Measurements from ENCODE around the gene CXCL8.
A peak's percentile ranks its signal among the peaks of the same experiment; 100 is the strongest.

CXCL8 gene

DNA sequence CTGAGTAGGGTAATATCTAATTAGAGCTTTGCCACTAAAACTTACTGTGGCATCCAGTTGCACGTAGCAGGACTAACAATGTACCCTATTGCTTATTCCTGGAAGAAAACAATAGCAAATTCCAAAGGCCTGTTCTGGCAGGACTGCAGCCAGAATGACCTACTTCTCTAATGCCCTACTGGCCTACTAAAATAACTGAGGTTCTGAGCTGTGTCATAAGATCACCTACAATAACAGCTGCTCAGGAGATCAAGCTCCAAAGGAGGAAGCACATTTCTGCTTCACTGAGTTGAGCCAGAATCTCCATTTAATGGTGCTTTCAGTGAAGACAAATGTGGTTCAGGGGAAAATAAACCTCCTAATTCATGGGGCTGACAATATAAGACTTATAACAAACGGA is 42.2 kb upstream of the CXCL8 start:
- DNase-seq: no peak
- H3K4me3 ChIP-seq (ENCODE audit: low read depth, low read length): no peak overlapping the region
- TF ChIP-seq, protein P1, sequence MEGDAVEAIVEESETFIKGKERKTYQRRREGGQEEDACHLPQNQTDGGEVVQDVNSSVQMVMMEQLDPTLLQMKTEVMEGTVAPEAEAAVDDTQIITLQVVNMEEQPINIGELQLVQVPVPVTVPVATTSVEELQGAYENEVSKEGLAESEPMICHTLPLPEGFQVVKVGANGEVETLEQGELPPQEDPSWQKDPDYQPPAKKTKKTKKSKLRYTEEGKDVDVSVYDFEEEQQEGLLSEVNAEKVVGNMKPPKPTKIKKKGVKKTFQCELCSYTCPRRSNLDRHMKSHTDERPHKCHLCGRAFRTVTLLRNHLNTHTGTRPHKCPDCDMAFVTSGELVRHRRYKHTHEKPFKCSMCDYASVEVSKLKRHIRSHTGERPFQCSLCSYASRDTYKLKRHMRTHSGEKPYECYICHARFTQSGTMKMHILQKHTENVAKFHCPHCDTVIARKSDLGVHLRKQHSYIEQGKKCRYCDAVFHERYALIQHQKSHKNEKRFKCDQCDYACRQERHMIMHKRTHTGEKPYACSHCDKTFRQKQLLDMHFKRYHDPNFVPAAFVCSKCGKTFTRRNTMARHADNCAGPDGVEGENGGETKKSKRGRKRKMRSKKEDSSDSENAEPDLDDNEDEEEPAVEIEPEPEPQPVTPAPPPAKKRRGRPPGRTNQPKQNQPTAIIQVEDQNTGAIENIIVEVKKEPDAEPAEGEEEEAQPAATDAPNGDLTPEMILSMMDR (IDR thresholded peaks at IDR 0.05; ENCODE audit: low read depth, low read length, missing control alignments): no peak
- no peaks in the 10 kb centered on the region for H3K36me3 ChIP-seq (replicated peaks)
- no peak overlapping the region for H3K27ac ChIP-seq
- no peaks in the 10 kb centered on the region for H3K27me3 ChIP-seq (replicated peaks)
- in situ Hi-C loops (cut with HindIII; ENCODE audit: low pct_ligation_motif_present, low sequenced_read_pairs): no loop called here

DNA sequence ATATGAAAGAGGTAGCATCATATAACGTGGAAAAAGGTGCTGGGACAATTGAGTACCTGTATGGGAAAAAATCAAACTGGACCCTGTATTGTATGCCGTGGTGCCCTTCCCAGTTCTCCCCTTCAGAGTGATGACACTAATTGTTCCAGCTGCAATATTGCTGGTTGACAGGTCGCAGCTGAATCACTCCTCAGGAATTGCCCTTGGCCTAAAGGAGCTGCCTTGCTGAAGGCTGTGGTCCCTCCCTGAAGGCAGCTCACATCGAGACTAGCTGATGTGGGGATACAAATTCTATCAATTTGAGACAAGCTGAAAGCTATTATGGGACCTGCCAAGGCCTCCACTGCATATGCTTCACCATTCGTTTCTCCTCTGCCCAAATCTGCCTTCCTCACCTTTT is 39.3 kb upstream of the CXCL8 start:
- no peak for DNase-seq
- Histone ChIP-seq H3K4me3 (ENCODE audit: low read depth, low read length) (no peak overlapping the region), H3K27me3 (replicated peaks) (no peaks in the 10 kb centered on the region), H3K27ac (no peak overlapping the region), H3K36me3 (replicated peaks) (no peaks in the 10 kb centered on the region)
- TF ChIP-seq, protein P1 (IDR thresholded peaks at IDR 0.05; ENCODE audit: low read depth, low read length, missing control alignments): no peak
- in situ Hi-C loops (cut with HindIII; ENCODE audit: low pct_ligation_motif_present, low sequenced_read_pairs): no loop called here

DNA sequence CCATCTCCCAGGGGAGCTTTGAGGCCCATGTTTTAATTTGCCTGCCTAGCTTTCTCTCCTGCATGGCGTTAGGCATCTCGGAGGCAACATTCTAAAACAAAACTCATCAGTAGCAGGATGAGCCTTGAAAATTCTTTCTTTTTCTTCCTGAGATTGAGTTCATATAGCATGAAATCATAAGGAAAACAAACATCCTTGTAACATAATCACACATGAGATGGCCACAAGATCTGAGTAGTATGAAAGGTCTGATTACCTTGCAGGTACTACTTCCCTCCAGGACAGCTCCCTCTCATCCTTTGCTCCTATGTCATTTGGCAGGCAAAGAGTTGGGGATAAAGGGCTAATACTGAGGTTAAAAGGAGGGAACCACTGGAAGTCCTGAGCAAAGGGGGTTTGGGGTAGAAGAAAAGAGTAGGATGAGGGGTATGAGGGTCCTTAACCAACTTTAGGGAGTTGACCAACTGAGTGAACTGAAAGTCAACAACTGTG is 37.5 kb upstream of the CXCL8 start:
- TF ChIP-seq, protein P1 (IDR thresholded peaks at IDR 0.05; ENCODE audit: low read depth, low read length, missing control alignments): no peak
- H3K36me3 ChIP-seq (replicated peaks): no peaks in the 10 kb centered on the region
- H3K27ac ChIP-seq: peak overlapping the region; percentile 99
- no peak for DNase-seq
- H3K4me3 ChIP-seq (ENCODE audit: low read depth, low read length): no peak overlapping the region
- no peaks in the 10 kb centered on the region for H3K27me3 ChIP-seq (replicated peaks)
- in situ Hi-C loops (cut with HindIII; ENCODE audit: low pct_ligation_motif_present, low sequenced_read_pairs): no loop called here

DNA sequence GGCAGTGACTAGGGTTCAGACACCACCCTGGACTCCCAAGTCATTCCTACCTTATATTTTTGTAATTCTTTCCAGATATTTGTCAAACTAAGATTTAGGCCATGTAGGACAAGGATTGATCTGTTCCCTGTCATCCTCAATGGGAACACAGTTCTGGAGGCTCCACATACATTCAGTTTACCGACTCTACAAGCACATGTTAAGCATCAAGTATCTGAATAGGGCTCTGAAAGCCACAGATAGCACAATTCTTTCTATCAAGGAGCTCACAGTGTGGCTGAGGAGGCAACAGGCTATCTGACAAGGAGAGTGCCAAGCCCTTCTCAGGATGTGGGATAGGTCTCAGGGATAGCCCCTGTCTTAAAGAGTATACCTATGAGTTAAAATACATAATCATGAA is 37.0 kb upstream of the CXCL8 start:
- TF ChIP-seq, protein P1 (IDR thresholded peaks at IDR 0.05; ENCODE audit: low read depth, low read length, missing control alignments): no peak
- in situ Hi-C loops (cut with HindIII; ENCODE audit: low pct_ligation_motif_present, low sequenced_read_pairs): no loop called here
- no peaks in the 10 kb centered on the region for H3K27me3 ChIP-seq (replicated peaks)
- no peak for DNase-seq
- no peak overlapping the region for H3K4me3 ChIP-seq (ENCODE audit: low read depth, low read length)
- H3K36me3 ChIP-seq (replicated peaks): no peaks in the 10 kb centered on the region
- H3K27ac ChIP-seq: peak overlapping the region; percentile 99

DNA sequence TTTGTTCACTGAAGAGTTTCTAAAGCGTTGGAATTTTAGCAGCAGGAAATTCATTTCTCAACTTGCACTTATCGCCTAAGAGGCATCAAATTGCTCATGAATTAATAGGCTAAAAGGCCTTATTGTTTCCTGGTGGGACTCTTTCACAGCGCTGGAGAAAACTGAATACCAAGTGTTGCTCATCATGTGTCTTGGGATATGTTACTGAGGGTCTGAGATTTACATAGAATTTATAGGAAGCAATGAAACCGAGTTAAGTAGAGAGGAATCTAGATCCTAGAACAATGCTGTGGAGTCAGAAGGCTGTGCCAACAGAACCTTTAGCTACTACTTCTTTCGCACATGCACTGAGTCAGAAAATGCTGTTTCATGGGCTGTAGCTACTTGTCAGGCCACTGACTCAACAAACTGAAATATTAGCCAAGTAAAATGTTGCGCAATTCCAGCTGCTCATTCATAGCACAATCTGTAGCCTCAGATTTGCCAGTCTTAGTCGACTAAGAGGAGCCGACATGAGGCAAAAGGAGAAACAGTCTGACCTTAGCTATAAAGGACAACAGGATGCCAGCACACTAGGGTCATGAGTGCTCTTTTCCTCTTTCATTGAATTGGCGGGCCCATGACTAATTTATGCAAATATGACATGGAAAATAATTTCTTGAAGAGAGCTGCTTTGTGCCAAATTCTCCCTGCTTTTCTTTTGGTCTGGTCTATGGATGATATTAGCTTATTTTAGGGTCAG is 35.9 kb upstream of the CXCL8 start:
- Histone ChIP-seq H3K4me3 (ENCODE audit: low read depth, low read length) (no peak overlapping the region), H3K27ac (peak overlapping the region; percentile 99)
- TF ChIP-seq, protein P1 (IDR thresholded peaks at IDR 0.05; ENCODE audit: low read depth, low read length, missing control alignments): no peak

DNA sequence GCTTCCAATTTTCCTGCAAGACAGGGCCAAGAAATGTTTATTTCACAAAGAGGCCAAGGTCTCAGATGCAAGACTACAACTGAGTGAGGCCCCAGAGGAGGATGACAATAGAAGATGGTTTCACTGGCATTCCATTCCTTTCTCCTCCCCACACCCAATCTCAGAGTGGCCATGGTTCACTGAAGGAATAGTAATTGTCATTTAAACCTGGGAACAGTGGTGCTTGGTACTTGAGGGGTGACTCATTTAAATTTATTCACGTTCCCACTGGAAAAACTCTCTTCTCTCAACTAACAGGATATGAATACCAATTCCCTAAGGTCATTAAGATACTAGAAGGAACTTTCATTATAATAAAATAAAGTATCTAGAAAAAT is 35.3 kb upstream of the CXCL8 start:
- in situ Hi-C loops (cut with HindIII; ENCODE audit: low pct_ligation_motif_present, low sequenced_read_pairs): no loop called here
- DNase-seq: peak; percentile 45
- Histone ChIP-seq H3K4me3 (ENCODE audit: low read depth, low read length) (no peak overlapping the region), H3K27ac (peak overlapping the region; percentile 99), H3K36me3 (replicated peaks) (no peaks in the 10 kb centered on the region), H3K27me3 (replicated peaks) (no peaks in the 10 kb centered on the region)
- TF ChIP-seq, protein P1 (IDR thresholded peaks at IDR 0.05; ENCODE audit: low read depth, low read length, missing control alignments): no peak

More for the DNA sequence above, 35.9 kb upstream of the CXCL8 start:
- H3K36me3 ChIP-seq (replicated peaks): no peaks in the 10 kb centered on the region
- DNase-seq: peak; percentile 99
- in situ Hi-C loops (cut with HindIII; ENCODE audit: low pct_ligation_motif_present, low sequenced_read_pairs): no loop called here
- H3K27me3 ChIP-seq (replicated peaks): no peaks in the 10 kb centered on the region

Measured in brain microvascular endothelial cell (primary cell).